Mesodermal cell (in vitro differentiated cells): Measurements from ENCODE around the gene NRAS.

Experiments
- H3K27ac ChIP-seq: 2 replicates; pipeline ENCODE4 v1.7.0; 2013; ENCODE audit warnings: mild to moderate bottlenecking, low read depth, low read length, moderate library complexity; ENCODE audit not compliant: severe bottlenecking
- H3K36me3 ChIP-seq: 2 replicates; pipeline ENCODE4 v1.7.1; 2013; ENCODE audit warnings: mild to moderate bottlenecking, low read length, moderate library complexity; ENCODE audit not compliant: control insufficient read depth, insufficient read depth
- H3K4me1 ChIP-seq: one replicate; pipeline ENCODE4 v1.7.1; 2013; ENCODE audit warnings: mild to moderate bottlenecking, low read length; ENCODE audit not compliant: insufficient read depth, control insufficient read depth, poor library complexity, severe bottlenecking
- H3K4me3 ChIP-seq: 2 replicates; pipeline ENCODE4 v1.7.0; 2013; ENCODE audit warnings: low read length, control low read depth, mild to moderate bottlenecking; ENCODE audit not compliant: insufficient read depth, poor library complexity, severe bottlenecking; ENCODE audit errors: extremely low read depth
- H3K9me3 ChIP-seq: 2 replicates; pipeline ENCODE4 v1.7.1; 2013; ENCODE audit warnings: mild to moderate bottlenecking, low read length, moderate library complexity; ENCODE audit not compliant: control insufficient read depth
- WGBS, 2 experiments: methylation state at CpG; one replicate each; pipeline ENCODE4 v1.1.5; 2013; ENCODE audit warnings: missing lambda C conversion rate in 2 of 2; ENCODE audit not compliant: insufficient coverage in 2 of 2; 5-methylcytosine and 5-hydroxymethylcytosine counted together

Gene NRAS

DNA sequence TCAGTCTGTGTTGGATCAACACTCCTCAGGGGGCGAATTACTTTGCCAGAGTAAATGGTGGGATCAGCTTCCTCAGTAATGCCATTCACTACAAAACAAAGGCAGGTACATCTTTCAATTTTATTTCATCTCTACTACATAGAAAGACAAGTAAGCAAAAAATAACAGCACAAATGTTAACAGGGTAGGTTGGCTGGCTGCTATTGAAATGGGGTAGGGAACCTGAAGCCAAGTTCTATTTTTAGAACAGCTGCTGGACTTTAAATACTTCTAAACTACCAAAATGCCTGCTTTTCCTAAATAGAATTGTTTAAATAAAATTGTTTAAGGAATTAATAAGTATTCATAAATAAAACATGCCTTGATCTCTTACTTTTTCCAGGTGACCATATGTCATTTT lies 7.3 kb upstream of the NRAS start:
- peaks cover 96% of the 10 kb centered on the region for H3K36me3 ChIP-seq
- WGBS, 2 experiments: 60% methylated on average over 1 of the region's 1 CpG; no CpG with 5 or more reads in 1 of the 2 experiments

DNA sequence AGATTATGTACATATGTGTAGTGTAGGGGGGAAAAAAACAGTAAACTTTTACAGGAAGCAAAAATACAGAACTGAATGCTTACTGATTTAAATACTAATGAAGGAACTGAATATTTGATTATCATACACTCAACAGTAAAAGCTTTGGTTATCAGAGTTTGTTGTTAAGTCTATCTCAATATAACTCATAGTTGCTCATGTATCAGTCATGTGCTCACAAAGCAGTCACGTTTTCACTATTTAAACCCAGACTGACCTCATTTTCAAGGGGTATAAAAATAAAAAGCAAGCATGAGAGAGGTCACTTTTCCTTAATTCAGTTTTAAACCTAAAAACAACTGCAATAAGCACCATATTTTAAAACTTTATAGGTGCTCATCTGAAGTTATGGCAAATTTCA lies 6.9 kb upstream of the NRAS start:
- Histone ChIP-seq H3K36me3 (peaks cover 96% of the 10 kb centered on the region), H3K27ac (no peak overlapping the region), H3K4me1 (no peaks in the 10 kb centered on the region), H3K4me3 (no peak overlapping the region), H3K9me3 (no peaks in the 10 kb centered on the region)
- WGBS, 2 experiments: no CpG with 5 or more reads among the region's 1 CpG

More for the DNA sequence above, 7.3 kb upstream of the NRAS start:
- H3K27ac ChIP-seq: no peak overlapping the region
- no peaks in the 10 kb centered on the region for H3K4me1 ChIP-seq
- H3K9me3 ChIP-seq: no peaks in the 10 kb centered on the region
- H3K4me3 ChIP-seq: no peak overlapping the region

DNA sequence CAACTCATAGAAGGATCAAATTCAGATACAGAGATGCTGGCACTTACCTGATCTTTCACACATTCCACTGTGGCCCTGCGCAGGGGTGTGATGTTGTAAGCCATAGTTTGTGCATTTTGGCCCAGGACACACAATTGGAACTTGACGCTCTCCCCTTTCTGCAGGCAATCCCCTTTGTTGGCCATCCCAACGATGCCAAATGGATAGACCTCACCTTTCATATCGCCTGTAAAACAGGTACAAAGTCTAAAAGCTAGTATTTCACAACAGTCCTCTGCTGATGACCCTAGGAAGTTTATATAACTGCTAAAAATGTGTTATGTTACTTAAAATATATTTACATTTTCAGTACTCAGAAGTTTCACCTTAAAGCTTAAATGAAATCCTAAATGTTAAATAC lies 3.9 kb upstream of the NRAS start:
- Histone ChIP-seq H3K4me1 (peaks cover 9% of the 10 kb centered on the region), H3K27ac (no peak overlapping the region), H3K9me3 (no peaks in the 10 kb centered on the region), H3K36me3 (peaks cover 83% of the 10 kb centered on the region), H3K4me3 (no peak overlapping the region)
- 96 to 100% methylated on average over 2 to 3 of the region's 4 CpGs for WGBS, 2 experiments

DNA sequence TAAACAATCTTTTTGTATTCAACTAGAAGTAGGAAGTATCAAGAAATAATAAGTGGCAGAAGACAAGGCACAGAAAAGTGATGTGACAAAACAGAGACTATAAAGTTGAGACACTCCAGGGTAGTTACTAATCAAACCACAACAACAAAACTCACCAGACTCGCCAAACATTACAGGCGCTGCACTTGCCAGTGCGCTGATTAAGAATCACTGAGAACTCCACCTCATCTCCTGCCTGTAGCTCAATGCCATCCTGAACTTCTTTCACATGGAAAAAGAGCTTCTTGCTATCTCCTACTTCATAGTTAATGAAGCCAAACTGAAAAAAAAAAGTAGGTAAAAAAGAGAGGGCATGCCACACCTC lies 2.8 kb upstream of the NRAS start:
- Histone ChIP-seq H3K9me3 (no peaks in the 10 kb centered on the region), H3K27ac (no peak overlapping the region), H3K4me1 (peaks cover 9% of the 10 kb centered on the region), H3K36me3 (peaks cover 83% of the 10 kb centered on the region), H3K4me3 (no peak overlapping the region)
- WGBS, 2 experiments: 100% methylated on average over 2 of the region's 3 CpGs; no CpG with 5 or more reads in 1 of the 2 experiments

DNA sequence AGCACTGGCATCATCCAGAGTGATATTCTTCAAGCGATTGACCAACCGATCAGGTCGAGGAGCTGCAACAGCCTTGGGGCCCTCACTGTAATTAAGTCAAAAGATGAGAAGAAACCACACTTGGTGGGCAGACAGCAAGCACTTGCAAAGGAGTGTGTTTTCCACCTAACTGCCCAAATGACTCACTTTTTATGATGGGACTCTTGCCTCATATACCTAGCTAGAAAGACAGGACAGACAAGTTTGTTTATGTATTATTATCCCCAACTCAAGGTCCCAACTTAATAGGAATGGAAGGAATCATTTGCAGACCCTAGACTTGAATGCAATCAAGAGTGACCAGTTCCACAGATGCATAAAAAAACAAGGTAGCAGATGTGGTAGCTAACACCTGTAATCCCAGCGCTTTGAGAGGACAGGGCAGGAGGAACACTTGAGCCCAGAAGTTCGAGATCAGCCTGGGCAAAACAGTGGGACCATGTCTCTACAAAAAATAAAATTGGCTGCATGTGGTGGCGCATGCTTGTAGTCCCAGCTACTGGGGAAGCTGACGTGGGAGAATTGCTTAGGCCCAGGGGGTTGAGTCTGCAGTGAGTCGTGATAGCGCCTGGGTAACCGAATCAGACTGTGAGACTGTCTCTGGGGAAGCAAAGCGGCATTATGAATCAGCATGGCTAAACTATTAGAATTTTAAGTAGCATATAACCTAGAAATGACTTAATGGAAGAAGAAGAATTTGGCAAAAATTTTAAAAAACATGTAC lies 2.3 kb upstream of the NRAS start:
- Histone ChIP-seq H3K4me1 (peaks cover 9% of the 10 kb centered on the region), H3K36me3 (peaks cover 81% of the 10 kb centered on the region), H3K4me3 (no peak overlapping the region), H3K27ac (no peak overlapping the region), H3K9me3 (no peaks in the 10 kb centered on the region)
- 93 to 98% methylated on average over 7 to 10 of the region's 11 CpGs for WGBS, 2 experiments

DNA sequence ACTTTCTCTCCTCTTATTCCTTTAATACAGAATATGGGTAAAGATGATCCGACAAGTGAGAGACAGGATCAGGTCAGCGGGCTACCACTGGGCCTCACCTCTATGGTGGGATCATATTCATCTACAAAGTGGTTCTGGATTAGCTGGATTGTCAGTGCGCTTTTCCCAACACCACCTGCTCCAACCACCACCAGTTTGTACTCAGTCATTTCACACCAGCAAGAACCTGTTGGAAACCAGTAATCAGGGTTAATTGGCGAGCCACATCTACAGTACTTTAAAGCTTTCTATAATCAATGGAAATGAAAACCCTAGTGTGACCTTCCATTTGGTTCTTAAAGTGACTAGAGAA lies 643 bp downstream of the NRAS start:
- peak overlapping the region; percentile 93 for H3K4me3 ChIP-seq
- H3K4me1 ChIP-seq: peaks cover 9% of the 10 kb centered on the region
- H3K9me3 ChIP-seq: no peaks in the 10 kb centered on the region
- peak overlapping the region; percentile 96 for H3K27ac ChIP-seq
- 20 to 29% methylated on average over 1 of the region's 4 CpGs for WGBS, 2 experiments
- peaks cover 81% of the 10 kb centered on the region for H3K36me3 ChIP-seq

DNA sequence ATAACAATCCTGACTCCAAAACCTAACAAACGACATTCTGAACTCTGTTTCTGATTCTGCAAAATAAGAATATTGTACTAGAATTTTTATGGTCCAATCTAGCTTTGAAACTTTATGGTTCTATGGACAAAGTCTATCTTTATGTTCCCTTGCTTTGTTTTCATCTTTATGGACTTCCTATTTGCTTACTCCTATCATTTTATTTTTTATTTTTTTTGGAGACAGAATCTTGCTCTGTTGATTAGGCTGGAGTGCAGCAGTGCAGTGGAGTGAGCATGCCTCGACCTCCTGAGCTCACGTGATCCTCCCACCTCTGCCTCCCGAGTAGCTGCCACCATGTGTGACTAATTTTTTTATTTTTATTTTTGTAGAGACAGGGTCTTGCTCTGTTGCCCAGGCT lies 3.6 kb downstream of the NRAS start:
- Histone ChIP-seq H3K36me3 (peaks cover 78% of the 10 kb centered on the region), H3K9me3 (no peaks in the 10 kb centered on the region)
- no CpG with 5 or more reads among the region's 4 CpGs for WGBS, 2 experiments

DNA sequence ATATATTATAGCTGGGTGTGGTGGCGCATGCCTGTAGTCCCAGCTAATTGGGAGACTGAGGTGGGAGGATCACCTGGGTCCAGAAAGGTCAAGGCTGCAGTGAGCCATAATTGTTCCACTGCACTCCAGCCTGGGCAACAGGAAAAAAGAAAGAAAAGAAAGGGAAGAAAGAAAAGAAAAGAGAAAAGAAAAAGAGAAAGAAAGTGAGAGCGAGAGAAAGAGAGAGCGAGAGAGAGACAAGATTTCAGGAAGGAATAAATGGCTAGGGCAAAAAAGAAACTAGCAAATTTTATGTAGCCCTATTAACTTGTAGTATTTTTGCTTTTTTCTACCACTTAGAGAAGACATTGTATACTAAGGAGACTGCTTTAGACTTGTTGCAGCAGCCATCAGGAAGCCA lies 6.2 kb downstream of the NRAS start:
- Histone ChIP-seq H3K4me1 (no peaks in the 10 kb centered on the region), H3K9me3 (no peaks in the 10 kb centered on the region), H3K4me3 (no peak overlapping the region), H3K36me3 (peaks cover 93% of the 10 kb centered on the region), H3K27ac (no peak overlapping the region)
- WGBS, 2 experiments: 100% methylated on average over 2 of the region's 3 CpGs

More for the DNA sequence above, 3.6 kb downstream of the NRAS start:
- no peak overlapping the region for H3K4me3 ChIP-seq
- no peak overlapping the region for H3K27ac ChIP-seq
- peaks cover 9% of the 10 kb centered on the region for H3K4me1 ChIP-seq

DNA sequence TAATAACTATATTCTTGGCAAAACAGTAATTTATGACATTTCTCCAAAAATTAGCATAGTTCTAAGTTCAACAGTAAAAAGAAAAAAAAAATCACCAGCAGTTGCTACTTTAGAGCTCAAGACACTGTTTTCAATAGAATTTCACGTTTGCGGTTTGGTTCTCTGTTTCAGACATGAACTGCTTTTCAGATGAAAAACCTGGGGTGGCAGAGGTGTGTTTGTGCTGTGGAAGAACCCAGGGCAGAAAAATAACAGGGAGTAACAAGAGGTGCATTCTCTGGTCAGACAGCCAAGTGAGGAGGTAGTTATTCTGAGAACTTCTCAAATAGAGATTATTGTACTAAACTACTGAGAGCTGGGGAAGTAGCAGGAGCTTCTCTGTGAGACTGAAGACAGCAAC lies 9.0 kb downstream of the NRAS start:
- no peak overlapping the region for H3K27ac ChIP-seq
- no peak overlapping the region for H3K4me3 ChIP-seq
- peaks cover 70% of the 10 kb centered on the region for H3K36me3 ChIP-seq
- no peaks in the 10 kb centered on the region for H3K9me3 ChIP-seq
- 94 to 100% methylated on average over 2 of the region's 2 CpGs for WGBS, 2 experiments
- no peaks in the 10 kb centered on the region for H3K4me1 ChIP-seq

DNA sequence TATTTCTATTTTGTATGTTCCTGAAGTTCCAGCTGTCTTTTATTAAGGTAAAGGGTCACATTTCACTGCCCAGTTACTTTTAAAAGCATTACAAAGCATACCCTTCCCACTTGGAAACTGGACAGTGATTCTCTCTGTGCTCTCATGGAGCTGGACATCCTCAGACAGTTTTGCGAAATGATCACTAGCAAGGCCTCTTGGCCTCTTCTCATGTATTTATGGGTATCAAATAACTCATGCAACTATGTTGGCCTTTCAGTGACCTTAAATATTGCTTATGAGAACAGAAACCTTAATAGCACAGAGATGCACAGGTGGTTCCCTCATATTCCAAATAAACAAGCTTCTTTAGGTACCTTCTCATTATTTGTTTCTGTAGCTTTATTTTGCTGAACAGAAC lies 13.3 kb downstream of the NRAS start:
- no peaks in the 10 kb centered on the region for H3K9me3 ChIP-seq
- H3K4me3 ChIP-seq: no peak overlapping the region
- no peaks in the 10 kb centered on the region for H3K4me1 ChIP-seq
- H3K27ac ChIP-seq: no peak overlapping the region
- H3K36me3 ChIP-seq: peaks cover 30% of the 10 kb centered on the region
- 100% methylated on average over 1 of the region's 1 CpG for WGBS, 2 experiments

DNA sequence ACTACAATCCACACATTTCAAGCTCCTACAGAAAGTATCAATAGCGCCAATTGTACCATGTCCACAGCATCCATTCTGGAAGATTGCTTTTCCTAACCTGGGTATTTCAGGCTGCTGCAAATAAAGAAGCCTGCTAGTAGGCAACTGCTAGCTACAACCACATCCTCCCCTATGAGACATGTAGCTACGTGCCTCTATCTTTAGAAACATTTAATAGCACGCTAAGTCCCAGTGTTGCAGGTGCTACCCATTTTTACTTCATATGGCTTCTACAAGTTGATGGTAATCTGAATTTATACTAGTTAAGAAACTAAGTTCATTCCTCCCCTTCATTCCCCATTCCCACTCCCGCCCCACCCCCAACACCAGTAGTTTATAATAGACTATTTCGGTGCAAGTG lies 13.8 kb downstream of the NRAS start:
- Histone ChIP-seq H3K4me3 (no peak overlapping the region), H3K36me3 (peaks cover 26% of the 10 kb centered on the region), H3K4me1 (no peaks in the 10 kb centered on the region), H3K9me3 (no peaks in the 10 kb centered on the region), H3K27ac (no peak overlapping the region)
- 100% methylated on average over 2 of the region's 5 CpGs; no CpG with 5 or more reads in 1 of the 2 experiments for WGBS, 2 experiments
